Epidermal melanocyte (primary cell): ENCODE data around the gene MVB12B.

ENCODE experiments used
- DNase-seq: peaks from one replicate; pipeline ENCODE4 v3.0.0; 2011; ENCODE audit warnings: low spot score; ENCODE audit not compliant: insufficient read length

The MVB12B gene

GRCh38 chr9:126424511-126424910 is 97.9 kb downstream of the MVB12B start:
- DNase-seq, result no peak

- no peak for DNase-seq
Observed at GRCh38 chr9:126428534-126429175, 102.0 kb downstream of the MVB12B start.

- DNase-seq, result no peak
Observed at GRCh38 chr9:126429190-126429589, 102.6 kb downstream of the MVB12B start.

GRCh38 chr9:126430124-126430523 is 103.5 kb downstream of the MVB12B start:
- no peak for DNase-seq

- no peak for DNase-seq
Observed at GRCh38 chr9:126431077-126431742, 104.6 kb downstream of the MVB12B start.

- DNase-seq, result no peak
Observed at GRCh38 chr9:126432659-126433058, 106.0 kb downstream of the MVB12B start.

GRCh38 chr9:126435105-126435504 is 108.5 kb downstream of the MVB12B start:
- DNase-seq, result no peak

GRCh38 chr9:126435626-126436025 is 109.0 kb downstream of the MVB12B start:
- DNase-seq, result no peak

- DNase-seq, result no peak
Observed at GRCh38 chr9:126436545-126437267, 110.1 kb downstream of the MVB12B start.

- no peak for DNase-seq
Observed at GRCh38 chr9:126437268-126437666, 110.6 kb downstream of the MVB12B start.

- no peak for DNase-seq
Observed at GRCh38 chr9:126437701-126438100, 111.1 kb downstream of the MVB12B start.

- no peak for DNase-seq
Observed at GRCh38 chr9:126438741-126439401, 112.2 kb downstream of the MVB12B start.

GRCh38 chr9:126439402-126439765 is 112.8 kb downstream of the MVB12B start:
- DNase-seq, result no peak

- DNase-seq, result no peak
Observed at GRCh38 chr9:126439883-126440653, 113.4 kb downstream of the MVB12B start.

- no peak for DNase-seq
Observed at GRCh38 chr9:126440940-126441339, 114.3 kb downstream of the MVB12B start.

- DNase-seq, result no peak
Observed at GRCh38 chr9:126442636-126443035, 116.0 kb downstream of the MVB12B start.

GRCh38 chr9:126443144-126443543 is 116.5 kb downstream of the MVB12B start:
- no peak for DNase-seq

GRCh38 chr9:126448136-126448535 is 121.5 kb downstream of the MVB12B start:
- no peak for DNase-seq

- no peak for DNase-seq
Observed at GRCh38 chr9:126448865-126449577, 122.4 kb downstream of the MVB12B start.
